ENCODE results near the gene TRPC4. TPM values are rescaled to one million over a fixed set of nuclear protein-coding genes. Genes with fewer than 3 reads are reported as not detected.

The TRPC4 gene
- total RNA-seq, 1 donor from 2014 or later, result 7.5 TPM

GRCh38 chr13:37695200-37695599 lies 174.4 kb downstream of the TRPC4 start:
- H3K27me3 Mint-ChIP-seq (ENCODE audit: low read depth), result no peaks in the 10 kb centered on the region
- peaks cover 21% of the 10 kb centered on the region for H3K9me3 Mint-ChIP-seq
- no peak overlapping the region for H3K27ac Mint-ChIP-seq
- no peak for DNase-seq (ENCODE audit: low spot score in 2 of 2, unreplicated experiment in 2 of 2)
- TF ChIP-seq CTCF (IDR thresholded peaks at IDR 0.05; ENCODE audit: unreplicated experiment), result no peak
- peaks cover 2% of the 10 kb centered on the region for H3K36me3 Mint-ChIP-seq
- no peak overlapping the region for H3K4me3 Mint-ChIP-seq
- peaks cover 8% of the 10 kb centered on the region for H3K4me1 Mint-ChIP-seq

- Mint-ChIP-seq H3K27ac (no peak overlapping the region), H3K27me3 (ENCODE audit: low read depth) (no peaks in the 10 kb centered on the region), H3K4me3 (no peak overlapping the region), H3K36me3 (peaks cover 2% of the 10 kb centered on the region), H3K4me1 (peaks cover 4% of the 10 kb centered on the region), H3K9me3 (peaks cover 15% of the 10 kb centered on the region)
- no peak for TF ChIP-seq CTCF (IDR thresholded peaks at IDR 0.05; ENCODE audit: unreplicated experiment)
- no peak for DNase-seq (ENCODE audit: low spot score in 2 of 2, unreplicated experiment in 2 of 2)
These were observed 179.2 kb downstream of the TRPC4 start for GRCh38 chr13:37690361-37690760.

DNA sequence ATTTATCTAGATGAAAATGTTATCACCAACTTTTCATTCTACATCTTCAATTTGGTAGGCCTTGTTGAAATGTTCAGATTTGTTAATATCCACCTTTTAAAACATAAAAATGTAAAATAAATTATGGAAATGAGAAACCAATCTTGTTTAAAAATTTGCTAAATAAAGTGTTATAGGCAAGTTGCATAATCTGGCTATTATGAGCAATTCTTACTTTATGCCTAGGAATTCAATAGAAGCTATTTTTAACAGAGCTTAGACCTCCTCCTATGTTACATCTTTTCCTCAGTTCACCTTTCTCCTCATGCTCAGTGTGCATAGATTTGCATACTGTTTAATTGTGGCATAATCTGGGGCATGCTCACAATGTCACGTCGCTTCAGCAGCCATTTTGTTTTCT lies 183.1 kb downstream of the TRPC4 start:
- Mint-ChIP-seq H3K9me3 (peaks cover 4% of the 10 kb centered on the region), H3K4me3 (no peak overlapping the region), H3K4me1 (peaks cover 11% of the 10 kb centered on the region), H3K36me3 (peaks cover 2% of the 10 kb centered on the region), H3K27ac (no peak overlapping the region), H3K27me3 (ENCODE audit: low read depth) (no peaks in the 10 kb centered on the region)
- no peak for TF ChIP-seq CTCF (IDR thresholded peaks at IDR 0.05; ENCODE audit: unreplicated experiment)
- no peak for DNase-seq (ENCODE audit: low spot score in 2 of 2, unreplicated experiment in 2 of 2)

DNA sequence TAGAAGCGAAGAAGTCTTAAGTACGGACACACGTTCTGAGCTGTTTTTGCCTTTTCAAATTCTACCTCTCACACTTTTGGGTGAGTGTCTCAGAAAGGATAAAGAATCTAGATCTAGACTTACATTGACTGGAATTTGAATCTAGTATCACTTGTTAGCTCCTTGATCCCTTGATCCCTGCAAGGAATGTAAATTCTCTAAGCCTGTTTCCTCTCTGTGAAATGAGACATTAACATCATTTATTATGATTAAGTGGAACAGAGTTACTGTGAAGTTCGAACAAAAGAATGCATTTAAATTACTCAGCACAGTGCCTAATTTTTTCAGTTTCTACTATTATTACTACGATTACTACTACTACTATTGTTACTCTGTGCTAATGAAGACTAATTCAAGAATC lies 184.4 kb downstream of the TRPC4 start:
- no peak for DNase-seq (ENCODE audit: low spot score in 2 of 2, unreplicated experiment in 2 of 2)
- no peaks in the 10 kb centered on the region for H3K36me3 Mint-ChIP-seq

GRCh38 chr13:37682496-37682895 lies 187.1 kb downstream of the TRPC4 start:
- no peaks in the 10 kb centered on the region for H3K9me3 Mint-ChIP-seq
- H3K36me3 Mint-ChIP-seq, result no peaks in the 10 kb centered on the region
- no peak overlapping the region for H3K27ac Mint-ChIP-seq
- H3K4me1 Mint-ChIP-seq, result peaks cover 11% of the 10 kb centered on the region
- TF ChIP-seq CTCF (IDR thresholded peaks at IDR 0.05; ENCODE audit: unreplicated experiment), result no peak
- H3K27me3 Mint-ChIP-seq (ENCODE audit: low read depth), result no peaks in the 10 kb centered on the region
- H3K4me3 Mint-ChIP-seq, result no peak overlapping the region
- no peak for DNase-seq (ENCODE audit: low spot score in 2 of 2, unreplicated experiment in 2 of 2)

More for the DNA sequence above, 184.4 kb downstream of the TRPC4 start:
- H3K9me3 Mint-ChIP-seq, result no peaks in the 10 kb centered on the region
- H3K27me3 Mint-ChIP-seq (ENCODE audit: low read depth), result no peaks in the 10 kb centered on the region
- no peak for TF ChIP-seq CTCF (IDR thresholded peaks at IDR 0.05; ENCODE audit: unreplicated experiment)
- peaks cover 11% of the 10 kb centered on the region for H3K4me1 Mint-ChIP-seq
- no peak overlapping the region for H3K4me3 Mint-ChIP-seq
- peak overlapping the region; percentile 81 for H3K27ac Mint-ChIP-seq
